ENCODE data around the gene PRR33.
"Not testable (repeated sequence)": the region's sequence is repeated elsewhere in the genome, so short reads cannot be mapped to it uniquely, and the experiment has no call there.

PRR33 gene

DNA sequence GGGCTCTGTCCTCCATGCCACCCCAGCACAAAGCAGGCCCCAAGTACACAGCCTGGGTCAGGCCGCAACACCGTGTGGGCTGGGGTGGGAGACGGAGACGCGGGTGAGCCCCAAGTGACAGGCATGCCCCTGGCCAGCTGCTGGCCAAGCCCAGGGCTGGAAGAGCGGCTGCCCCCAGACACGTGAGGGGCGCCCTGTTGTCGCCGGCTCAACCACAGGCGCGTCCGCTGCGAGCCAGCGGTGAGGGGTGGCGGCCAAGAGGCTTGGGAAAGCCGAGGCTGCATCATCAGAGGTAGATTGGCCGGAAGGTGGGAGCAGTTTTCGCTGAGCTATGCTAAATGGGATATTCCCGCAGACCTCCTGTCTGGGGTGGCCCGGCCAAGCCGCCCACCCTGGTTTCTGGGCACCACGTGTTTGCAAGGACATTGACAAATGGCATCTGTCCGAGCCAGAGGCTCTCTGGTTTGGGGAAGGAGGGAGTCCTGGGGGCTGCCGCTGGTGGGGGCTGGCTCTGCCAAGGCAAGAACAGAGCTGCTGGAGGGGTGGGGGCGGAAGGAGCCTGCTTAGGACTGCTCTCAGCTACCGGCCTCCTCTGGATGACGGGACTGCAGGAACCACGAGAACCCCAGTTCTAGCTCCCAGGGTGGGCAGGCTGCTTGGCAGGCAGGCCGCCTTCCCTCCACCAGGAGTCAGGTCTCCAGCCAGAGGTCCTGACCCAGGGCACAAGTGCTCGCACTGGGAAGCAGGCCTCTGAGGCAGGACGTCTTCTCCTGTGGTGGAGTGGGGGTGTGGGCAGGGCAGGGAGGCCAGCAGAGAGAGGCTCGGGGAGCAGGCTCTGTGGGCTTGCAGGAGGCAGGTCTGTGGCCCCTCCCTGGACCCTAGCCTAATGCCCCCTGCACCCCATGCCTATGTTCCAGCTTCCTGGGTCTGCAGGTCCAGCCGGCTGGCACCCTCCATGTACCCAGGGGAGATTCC is 552 bp downstream of the PRR33 start:
- DNase-seq (ENCODE audit: insufficient read length, low spot score) (no peak), FAIRE-seq (no peak)

DNA sequence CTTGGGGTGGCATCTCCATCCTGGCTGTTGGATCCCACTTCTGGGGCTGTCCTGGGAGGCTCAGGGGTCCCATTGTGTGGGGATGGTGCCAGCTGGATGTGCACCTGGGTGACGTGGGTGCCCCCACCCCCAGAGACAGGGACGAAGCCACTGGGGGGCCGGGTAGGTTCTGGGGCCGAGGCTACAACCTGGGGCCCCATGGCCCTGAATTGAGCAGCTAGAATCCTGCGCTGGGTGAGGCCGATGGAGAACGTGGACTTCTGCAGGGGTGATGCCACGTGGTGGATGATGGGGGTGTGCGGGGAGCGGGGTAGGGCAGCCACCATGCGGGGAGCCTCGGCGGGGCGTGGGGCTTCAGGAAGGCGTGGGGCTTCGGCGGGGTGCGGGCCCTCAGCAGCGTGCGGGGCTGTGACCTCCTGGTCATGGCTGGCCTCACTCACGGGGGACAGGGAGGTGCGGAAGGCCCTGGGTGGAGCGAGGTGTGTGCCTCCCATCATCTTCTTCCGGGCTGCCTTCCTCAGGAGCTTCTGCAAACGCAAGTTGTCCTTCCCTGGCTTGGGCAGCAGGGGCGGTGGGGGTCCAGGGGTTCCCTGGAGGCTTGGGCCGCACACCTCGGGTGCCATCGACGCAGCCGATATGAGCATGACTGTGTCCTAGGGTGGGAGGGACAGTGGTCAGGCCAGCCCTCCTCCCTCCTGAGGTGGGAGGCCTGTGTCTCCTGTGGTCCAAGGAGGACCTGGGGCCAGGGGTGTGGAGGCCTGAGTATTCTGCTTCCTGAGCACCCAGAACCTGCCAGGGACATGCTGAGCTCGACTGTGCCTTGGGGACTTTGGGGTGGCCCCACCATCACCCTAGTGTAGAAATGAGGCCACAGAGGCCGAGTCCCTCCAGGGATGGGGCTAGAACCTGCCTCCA is 1.5 kb downstream of the PRR33 start:
- no peak for DNase-seq (ENCODE audit: insufficient read length, low spot score)
- FAIRE-seq = no peak

DNA sequence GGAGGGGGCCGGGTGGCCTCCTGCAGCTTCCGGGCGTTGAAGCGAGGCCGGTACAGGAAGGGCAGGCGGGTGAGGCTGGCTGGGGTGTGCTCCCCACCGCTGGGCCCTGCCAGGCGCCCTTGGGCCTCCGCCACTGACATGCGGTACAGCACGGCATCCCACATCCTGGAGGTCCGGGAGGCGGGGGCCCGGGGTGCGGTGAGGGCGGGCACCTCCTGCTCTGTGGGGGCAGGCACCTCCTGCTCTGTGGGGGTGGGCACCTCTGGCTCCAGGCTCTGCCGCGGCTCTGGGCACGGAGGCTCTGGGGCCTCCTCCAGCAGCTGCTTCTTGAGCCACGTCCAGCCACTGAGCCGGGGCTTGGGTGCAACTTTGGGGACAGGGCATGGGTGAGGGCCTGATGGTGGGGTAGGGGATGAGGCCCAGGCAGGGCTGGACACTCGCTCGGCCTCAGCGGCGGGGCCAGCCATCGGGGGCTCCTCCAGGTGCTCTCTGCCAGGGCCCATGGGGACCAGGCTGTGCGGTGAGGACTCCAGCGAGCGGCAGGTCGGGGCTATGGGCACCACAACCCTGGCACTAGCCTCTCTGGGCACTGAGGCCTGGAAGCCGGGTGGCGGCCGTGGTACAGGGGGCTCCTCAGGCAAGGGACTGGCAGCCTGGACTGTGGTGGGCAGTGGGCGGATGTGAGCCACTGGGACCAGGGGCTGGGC is 2.3 kb downstream of the PRR33 start:
- DNase-seq (ENCODE audit: insufficient read length, low spot score) = no peak

DNA sequence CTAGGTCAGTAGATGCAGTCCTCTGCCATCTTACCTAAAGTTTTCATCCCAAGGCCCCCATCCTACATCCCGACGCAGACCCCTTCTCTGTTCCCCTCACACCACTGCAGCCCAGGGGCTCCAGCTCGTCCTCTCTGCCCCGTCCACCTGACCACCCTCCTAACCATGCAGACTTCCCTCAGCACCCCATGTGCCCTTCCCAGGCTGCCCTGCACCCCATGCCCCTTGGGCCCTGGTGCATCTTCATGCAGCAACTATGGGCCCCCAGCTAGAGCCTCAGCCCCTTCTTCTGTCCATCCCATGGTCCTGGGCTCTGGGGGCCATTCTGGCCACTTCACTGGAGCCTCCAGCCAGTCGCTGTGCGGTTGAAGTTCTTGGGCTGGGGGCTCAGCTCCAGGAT is 2.9 kb downstream of the PRR33 start:
- FAIRE-seq = no peak
- no peak for DNase-seq (ENCODE audit: insufficient read length, low spot score)

More for the DNA sequence above, 2.3 kb downstream of the PRR33 start:
- no peak for FAIRE-seq

DNA sequence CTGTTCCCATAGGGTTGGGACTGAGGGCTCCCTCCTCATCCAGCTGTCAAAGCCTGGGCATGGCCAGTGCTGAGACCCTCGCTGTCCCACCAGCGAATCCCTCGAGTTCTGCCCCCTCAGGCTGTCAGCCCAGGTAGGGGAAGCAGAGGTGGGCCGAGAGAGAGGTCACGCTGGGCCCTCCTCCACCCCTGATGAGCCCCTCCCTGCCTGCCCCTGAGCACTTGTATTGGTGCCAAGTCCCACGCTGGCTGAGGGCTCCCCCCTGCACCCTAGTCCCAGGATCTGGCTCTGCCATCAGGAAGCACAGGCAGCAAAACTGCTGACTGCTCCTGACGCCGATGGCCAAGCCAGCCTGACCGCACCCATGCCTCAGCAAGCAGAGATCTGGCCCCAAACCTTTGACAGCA is 3.3 kb downstream of the PRR33 start:
- DNase-seq (ENCODE audit: insufficient read length, low spot score) = no peak
- FAIRE-seq = no peak

DNA sequence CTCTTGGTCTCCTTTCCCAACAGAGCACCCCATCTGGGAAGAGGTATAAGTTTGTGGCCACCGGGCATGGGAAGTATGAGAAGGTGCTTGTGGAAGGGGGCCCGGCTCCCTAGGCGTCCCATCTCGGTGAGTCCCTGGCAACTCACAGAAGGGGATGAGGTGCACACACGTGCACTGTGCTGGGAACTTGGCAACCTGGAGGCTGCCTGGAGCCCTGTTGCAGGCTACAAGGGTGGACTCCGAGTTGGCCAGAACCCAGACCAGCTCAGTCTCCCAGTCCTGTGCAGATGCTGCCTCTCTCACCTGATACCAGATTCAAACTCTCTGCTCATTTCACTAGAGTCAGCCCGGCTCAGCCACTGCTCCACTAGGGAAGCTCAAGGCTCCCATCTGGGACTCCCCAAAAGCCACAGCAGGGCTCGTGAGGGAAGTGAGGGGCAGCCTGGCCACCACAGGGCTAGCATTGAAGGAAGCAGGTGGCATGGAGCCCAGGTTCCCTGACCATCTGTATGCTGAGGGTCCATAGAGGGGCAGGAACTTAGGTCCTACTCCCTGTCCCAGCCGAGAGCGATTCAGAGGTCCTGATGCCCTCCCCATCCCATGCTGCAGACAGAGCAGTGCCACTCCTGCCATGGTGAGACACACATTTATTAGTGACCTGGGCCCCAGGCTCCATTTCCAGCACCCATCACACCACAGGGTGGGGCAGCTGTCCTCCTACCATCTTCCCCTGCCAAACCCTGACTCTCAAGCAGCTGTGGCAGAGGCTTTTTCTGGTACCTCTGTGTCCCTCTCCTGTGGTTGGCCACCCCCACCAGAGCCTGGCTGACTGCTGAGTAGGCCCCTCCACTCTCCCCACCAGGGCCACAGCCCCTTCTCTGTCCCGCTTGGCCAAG is 4.0 kb downstream of the PRR33 start:
- FAIRE-seq (no peak), DNase-seq (ENCODE audit: insufficient read length, low spot score) (no peak)

DNA sequence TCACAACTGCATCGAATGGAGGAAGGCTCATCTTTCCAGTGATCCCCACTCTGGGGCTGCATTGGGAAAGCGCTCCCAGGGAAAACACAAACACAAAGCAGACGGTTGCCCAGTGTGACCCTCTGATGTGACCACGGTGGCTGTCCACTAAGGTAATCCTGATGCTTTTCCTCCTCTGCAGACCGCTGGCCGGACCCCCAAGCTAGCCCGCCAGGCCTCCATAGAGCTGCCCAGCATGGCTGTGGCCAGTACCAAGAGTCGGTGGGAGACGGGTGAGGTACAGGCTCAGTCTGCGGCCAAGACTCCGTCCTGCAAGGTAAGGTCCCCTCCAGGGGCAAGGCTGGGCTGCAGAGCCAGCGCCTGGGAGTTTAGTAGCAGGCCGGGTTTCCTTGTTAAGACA is 5.1 kb downstream of the PRR33 start:
- not testable (repeated sequence) for DNase-seq (ENCODE audit: insufficient read length, low spot score); FAIRE-seq

DNA sequence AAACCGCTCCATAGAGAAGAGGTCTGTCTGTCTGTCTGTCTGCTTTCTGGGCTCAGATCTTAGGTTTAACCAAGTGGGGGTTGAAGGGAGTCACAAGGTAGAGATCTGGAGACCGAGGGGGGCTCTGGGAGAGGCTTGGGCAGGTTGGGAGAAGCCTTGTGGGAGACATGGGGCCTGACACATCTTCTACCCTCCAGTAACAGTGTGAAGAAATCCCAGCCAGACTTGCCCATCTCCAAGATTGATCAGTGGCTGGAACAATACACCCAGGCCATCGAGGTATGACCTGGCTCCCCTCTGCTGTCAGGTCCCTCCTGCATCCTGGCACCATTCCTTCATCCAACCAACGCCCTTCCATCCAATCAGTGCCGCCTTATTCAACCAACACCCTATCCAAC is 7.4 kb downstream of the PRR33 start:
- DNase-seq (ENCODE audit: insufficient read length, low spot score) = no peak
- FAIRE-seq = no peak

DNA sequence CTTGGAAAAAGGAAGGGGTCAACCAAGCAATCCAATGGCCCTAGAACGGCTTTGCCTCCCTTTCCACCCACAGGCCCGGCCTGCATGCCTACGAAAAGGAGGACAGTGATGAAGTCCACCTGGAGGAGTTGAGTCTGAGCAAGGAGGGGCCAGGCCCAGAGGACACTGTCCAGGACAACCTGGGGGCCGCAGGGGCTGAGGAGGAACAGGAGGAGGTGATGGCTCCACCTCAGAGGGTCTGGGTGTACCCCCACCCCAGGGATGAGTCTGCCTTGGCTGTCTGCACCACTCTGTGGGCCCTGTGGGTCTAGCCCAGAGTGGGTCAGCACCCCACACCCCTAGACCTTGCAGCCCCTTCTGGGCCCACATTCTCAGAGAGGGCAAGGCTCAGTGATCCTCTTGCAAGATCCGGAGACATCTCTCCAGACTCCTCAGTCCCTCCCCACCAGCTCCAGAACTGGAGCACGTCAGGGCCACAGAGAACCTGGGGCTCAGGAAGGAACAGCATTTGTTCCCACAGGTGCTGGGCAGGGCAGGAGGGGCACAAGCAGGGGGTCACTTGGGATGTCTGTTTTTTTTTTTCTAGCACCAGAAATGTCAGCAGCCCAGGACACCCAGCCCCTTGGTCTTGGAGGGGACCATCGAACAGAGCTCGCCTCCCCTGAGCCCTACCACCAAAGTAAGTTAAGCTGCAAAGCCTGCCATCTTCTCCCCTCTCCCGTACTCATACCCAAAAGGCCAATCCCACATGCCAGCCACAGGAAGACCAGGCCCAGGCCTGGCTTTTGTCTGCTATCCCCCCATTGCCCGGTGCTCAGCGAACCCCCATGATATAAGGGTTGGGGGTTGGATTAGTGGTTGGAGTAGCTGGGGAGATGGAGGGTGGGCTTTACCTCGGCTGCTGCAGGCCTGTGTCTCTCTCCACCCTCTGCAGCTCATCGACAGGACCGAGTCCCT is 8.1 kb downstream of the PRR33 start:
- no peak for DNase-seq (ENCODE audit: insufficient read length, low spot score)
- FAIRE-seq = no peak

DNA sequence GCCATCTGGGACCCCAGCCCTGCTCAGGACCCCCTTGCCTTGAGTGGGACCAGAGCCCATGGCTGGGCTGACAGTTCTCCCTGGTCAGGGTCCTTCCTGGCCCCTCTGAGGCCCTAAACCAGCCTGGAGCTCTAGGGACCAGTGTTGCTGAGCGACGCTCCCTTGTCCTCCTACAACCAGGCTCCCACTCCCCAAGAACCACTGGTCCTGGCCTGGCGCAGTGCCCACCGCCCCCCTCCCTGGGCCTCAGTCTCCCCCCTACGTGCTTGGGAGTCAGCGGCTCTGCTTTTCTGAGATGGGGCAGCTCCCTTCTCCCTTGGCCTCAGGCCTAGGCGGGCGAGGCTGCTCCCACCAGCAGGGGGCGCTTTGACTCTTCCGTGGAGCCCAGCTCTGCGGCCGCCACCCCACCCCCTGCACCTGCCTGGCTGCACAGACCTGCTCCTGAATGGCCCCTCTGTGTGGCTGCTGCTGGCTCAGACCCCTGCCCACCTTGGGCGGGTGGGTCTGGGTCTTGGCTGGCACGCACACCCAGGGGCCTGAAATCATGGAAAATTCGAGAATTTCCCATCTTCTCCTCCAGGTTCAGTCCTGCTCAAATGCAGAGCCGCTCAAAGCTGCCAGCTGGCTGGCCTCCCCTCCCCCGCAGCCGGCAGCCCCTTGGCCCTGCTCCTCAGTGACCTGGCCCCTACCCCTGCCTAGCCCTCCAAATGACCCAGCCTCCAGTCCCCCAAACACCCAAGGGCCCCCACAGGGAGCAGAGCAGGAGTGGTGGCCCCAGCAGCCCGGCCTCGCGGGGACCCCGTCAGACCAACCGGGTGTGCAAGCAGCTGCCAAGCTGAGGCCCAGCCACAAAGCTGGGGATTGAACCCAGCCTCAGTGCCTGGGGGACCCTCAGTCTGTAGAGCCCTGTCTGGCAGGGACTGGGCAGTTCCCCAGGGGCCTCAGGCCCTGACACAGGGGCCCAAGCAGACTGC is 9.1 kb downstream of the PRR33 start:
- DNase-seq (ENCODE audit: insufficient read length, low spot score) = peak; percentile 95

DNA sequence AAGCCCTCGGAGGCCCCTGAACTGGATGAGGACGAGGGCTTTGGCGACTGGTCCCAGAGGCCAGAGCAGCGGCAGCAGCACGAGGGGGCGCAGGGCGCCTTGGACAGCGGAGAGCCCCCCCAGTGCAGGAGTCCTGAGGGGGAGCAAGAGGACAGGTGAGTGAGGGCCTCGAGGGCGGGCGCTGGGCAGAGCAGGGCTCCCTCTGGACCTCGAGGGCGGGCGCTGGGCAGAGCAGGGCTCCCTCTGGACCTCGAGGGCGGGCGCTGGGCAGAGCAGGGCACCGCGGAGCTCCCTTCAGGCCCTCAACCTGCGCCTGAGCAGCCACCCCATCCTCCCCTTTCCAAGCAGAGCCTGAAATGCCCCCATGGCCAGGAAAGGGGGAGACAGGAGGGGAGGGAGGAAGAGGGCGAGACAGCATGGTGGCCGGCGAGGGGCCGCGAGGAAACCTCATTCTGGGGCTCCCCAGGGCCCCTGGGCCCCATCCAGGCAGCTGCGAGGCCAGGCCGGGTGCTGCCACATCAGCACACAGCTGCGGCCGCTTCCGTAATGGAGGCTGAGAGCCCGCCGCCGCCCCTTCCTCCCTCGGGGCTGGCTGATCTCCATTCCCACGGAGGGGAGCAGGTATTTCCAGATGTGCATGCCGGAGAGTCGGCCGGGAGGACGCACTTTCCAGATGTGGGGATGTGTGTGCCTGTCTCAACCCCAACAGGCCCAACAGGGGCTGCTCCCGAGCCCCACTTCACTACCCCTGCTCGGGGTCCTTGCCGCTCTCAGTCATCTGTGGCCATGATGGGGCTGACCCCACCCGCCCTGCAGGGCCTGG is 10.0 kb downstream of the PRR33 start:
- DNase-seq (ENCODE audit: insufficient read length, low spot score) (no peak), FAIRE-seq (no peak)

More for the DNA sequence above, 9.1 kb downstream of the PRR33 start:
- FAIRE-seq = peak; percentile 11

DNA sequence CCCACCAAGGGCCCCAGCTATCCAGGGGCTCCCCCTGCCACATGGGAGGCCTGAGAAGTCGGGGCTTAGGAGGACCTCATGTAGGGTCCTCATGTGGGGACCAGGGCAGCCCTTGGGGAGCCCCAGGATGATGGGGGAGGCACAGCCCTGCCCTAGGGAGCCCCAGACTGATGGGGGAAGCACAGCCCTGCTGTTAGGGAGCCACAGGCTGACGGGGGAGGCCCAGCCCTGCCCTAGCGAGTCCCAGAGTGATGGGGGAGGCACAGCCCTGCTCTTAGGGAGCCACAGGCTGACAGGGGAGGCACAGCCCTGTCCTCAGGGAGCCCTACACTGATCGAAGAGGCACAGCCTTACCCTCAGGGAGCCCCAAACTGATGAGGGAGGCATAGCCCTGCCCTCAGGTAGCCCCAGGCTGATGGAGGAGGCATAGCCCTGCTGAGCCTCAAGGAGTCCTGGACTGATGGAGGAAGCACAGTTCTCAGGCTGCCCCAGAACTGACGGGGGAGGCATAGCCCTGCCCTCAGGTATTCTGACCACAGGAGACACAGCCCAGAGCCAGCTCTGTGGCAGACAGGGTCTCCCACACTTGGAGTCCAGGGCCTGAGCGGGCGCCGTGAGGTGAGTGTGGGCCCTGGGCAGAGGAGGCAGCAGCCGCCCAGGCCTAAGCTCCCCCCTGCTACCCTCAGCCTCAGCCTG is 10.8 kb downstream of the PRR33 start:
- DNase-seq (ENCODE audit: insufficient read length, low spot score) (no peak), FAIRE-seq (no peak)

DNA sequence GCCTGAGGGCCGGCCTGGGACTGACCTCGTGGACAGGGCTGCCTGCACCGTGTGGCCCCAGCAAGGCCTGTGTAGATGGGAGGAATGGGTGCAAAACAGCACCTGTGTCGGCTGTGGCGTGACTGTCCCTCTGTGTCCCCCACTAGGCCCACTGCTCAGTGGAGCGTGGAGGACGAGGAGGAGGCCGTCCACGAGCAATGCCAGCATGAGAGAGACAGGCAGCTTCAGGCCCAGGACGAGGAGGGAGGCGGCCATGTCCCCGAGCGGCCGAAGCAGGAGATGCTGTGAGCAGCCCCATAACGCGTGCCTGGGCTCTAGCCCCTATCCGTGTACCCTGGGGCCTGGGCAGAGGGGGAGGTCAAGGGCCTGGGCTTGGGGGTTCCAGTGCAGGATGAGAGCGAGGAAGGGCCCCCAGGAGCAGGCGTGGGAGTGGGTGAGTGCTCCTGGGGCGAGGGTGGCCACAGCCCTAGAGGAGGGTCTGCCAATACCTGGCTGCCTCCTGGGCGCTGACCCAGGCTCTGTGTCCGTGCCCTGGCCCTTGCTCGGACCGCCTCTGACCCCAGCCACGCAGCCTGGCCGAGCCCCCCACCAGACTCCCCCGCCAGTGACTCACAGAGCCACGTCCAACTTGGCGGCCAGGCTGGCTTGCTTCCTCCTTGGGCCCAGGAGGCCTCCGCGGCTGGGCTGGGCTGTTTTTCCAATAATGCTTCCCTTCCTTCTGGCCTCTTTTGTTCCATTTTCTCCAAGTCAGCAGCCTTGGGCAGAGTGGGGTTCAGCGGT is 11.6 kb downstream of the PRR33 start:
- DNase-seq (ENCODE audit: insufficient read length, low spot score) (no peak), FAIRE-seq (no peak)

DNA sequence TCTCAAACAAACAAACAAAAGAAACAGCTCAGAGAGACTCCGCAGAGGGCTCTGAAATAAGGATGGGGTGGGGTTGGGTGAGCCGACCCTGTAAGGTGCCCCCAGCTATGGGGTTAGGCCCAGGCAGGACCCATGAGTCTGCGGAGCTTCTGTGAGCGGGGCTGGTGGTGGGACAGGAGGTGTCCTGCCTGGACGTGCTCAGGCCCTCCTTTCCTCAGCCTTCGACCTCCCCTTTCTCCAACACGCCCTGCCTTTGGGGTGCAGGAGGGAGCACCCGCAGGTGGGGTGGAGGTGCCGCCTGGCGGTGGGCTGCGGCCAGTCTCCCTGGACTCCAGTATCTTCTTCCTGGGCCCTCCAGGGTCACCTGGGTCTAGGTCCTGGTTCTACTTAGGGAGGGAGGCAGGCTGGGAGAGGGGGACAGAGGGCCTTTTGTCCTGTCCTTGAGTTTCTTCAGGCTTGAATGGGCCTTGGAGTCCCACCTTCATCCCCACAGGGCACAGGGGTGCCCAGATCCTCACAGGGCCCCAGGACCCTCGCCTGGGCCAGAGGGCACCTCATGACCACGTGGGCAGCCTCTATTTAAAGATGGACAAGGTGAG is 12.3 kb downstream of the PRR33 start:
- DNase-seq (ENCODE audit: insufficient read length, low spot score) = no peak
- FAIRE-seq = no peak
